Endothelial cell of umbilical vein (primary cell): ENCODE data around the gene ACBD3. TPM values are rescaled to one million over a fixed set of nuclear protein-coding genes. Genes with fewer than 3 reads are reported as not detected.
A peak's percentile ranks its signal among the peaks of the same experiment; 100 is the strongest.

ENCODE experiments used
- BruUV-seq: library from RNA; stranded (reverse); fragments of 400-500 nt; replicated peaks from 2 replicates; lab custom pipeline; 2021; lab: Mats Ljungman, UMichigan
- CTCF ChIA-PET: fragments of 300-600, 350-600 bp; sonication (Branson Sonifier 250); formaldehyde crosslinking; loops from one replicate; lab custom pipeline; 2021; ENCODE audit warnings: antibody characterized with exemption, inconsistent platforms; lab: Charles Lee
- POLR2A ChIA-PET: fragments of 300-600, 350-600 bp; sonication (Branson Sonifier 250); formaldehyde crosslinking; loops from one replicate; lab custom pipeline; 2021; ENCODE audit warnings: antibody characterized with exemption, inconsistent platforms; lab: Charles Lee
- DNase-seq: peaks from one replicate; pipeline ENCODE4 v3.0.0-alpha.2; 2011; ENCODE audit warnings: low read depth, low spot score
- FAIRE-seq: peaks from 2 replicates; lab custom pipeline; 2011; peaks lifted over from hg19 to GRCh38; lab: Jason Lieb, UNC
- H2AFZ ChIP-seq: 2 replicates; pipeline ENCODE4 v1.6.0; 2012; ENCODE audit warnings: low read depth, low read length, control low read depth, inconsistent platforms
- H3K27ac ChIP-seq: 2 replicates; pipeline ENCODE4 v1.5.1; 2011; ENCODE audit warnings: low read depth, mild to moderate bottlenecking, control low read depth, low read length, moderate library complexity; ENCODE audit not compliant: insufficient read depth
- H3K27me3 ChIP-seq, 2 experiments: 2 replicates each; pipeline versions ENCODE4 v1.6.0 to v1.6.1; 2011; ENCODE audit warnings: low read length in 2 of 2, mixed read lengths in 1 of 2; ENCODE audit not compliant: control insufficient read depth in 2 of 2, insufficient read depth in 2 of 2
- H3K36me3 ChIP-seq, 2 experiments: 2 replicates in 1 of 2; 3 replicates in 1 of 2; pipeline ENCODE4 v1.5.1; 2011; ENCODE audit warnings: low read length in 2 of 2, mild to moderate bottlenecking in 1 of 2, moderate library complexity in 1 of 2; ENCODE audit not compliant: control insufficient read depth in 2 of 2, insufficient read depth in 2 of 2; ENCODE audit errors: extremely low read depth in 1 of 2
- H3K4me1 ChIP-seq: 3 replicates; pipeline ENCODE4 v1.5.1; 2011; ENCODE audit warnings: mild to moderate bottlenecking, low read length; ENCODE audit not compliant: control insufficient read depth, insufficient read depth; ENCODE audit errors: extremely low read depth
- H3K4me2 ChIP-seq: 2 replicates; pipeline ENCODE4 v1.6.1; 2011; ENCODE audit warnings: low read length, control low read depth, mixed read lengths; ENCODE audit not compliant: insufficient read depth
- H3K4me3 ChIP-seq, 3 experiments: fragments of 200-600 bp in 1 of 3; sonication (generic), shearing (Covaris generic) in 1 of 3; replicated peaks in 1 of 3; 2 replicates each; pipeline ENCODE4 v1.5.1; 2011 to 2016; ENCODE audit warnings: control low read depth in 3 of 3, low read length in 3 of 3, mild to moderate bottlenecking in 2 of 3, inconsistent platforms in 1 of 3, low read depth in 1 of 3, moderate library complexity in 1 of 3; ENCODE audit not compliant: insufficient read depth in 1 of 3
- H3K79me2 ChIP-seq: 2 replicates; pipeline ENCODE4 v1.6.0; 2012; ENCODE audit warnings: low read length, inconsistent platforms; ENCODE audit not compliant: control insufficient read depth, insufficient read depth
- H3K9ac ChIP-seq: replicated peaks from 2 replicates; pipeline ENCODE3; 2011; ENCODE audit warnings: low read length, control low read depth; ENCODE audit not compliant: insufficient read depth; ENCODE audit errors: extremely low read depth
- H3K9me1 ChIP-seq: replicated peaks from 3 replicates; pipeline ENCODE4 v1.6.0; 2011; ENCODE audit warnings: mild to moderate bottlenecking, low read length; ENCODE audit not compliant: control insufficient read depth, insufficient read depth; ENCODE audit errors: extremely low read depth
- H3K9me3 ChIP-seq: replicated peaks from 2 replicates; pipeline ENCODE4 v1.5.1; 2012; ENCODE audit warnings: low read length, inconsistent platforms; ENCODE audit not compliant: control insufficient read depth, insufficient read depth
- H4K20me1 ChIP-seq: replicated peaks from 2 replicates; pipeline ENCODE3; 2011; ENCODE audit warnings: mild to moderate bottlenecking, low read length; ENCODE audit not compliant: control insufficient read depth, insufficient read depth; ENCODE audit errors: extremely low read depth
- EZH2 ChIP-seq: IDR thresholded peaks from 2 replicates; pipeline ENCODE4 v1.6.1; 2012; ENCODE audit warnings: borderline replicate concordance, low read depth, mild to moderate bottlenecking, moderate library complexity, low read length, inconsistent platforms; ENCODE audit not compliant: severe bottlenecking
- FOS ChIP-seq: IDR thresholded peaks from 2 replicates; pipeline ENCODE4 v1.6.1; 2011; ENCODE audit warnings: mild to moderate bottlenecking, low read length, moderate library complexity, borderline replicate concordance; ENCODE audit not compliant: insufficient read depth
- GATA2 ChIP-seq: IDR thresholded peaks from 2 replicates; pipeline ENCODE4 v1.7.0; 2011; ENCODE audit warnings: low read depth, mild to moderate bottlenecking, moderate library complexity, mixed read lengths, low read length; ENCODE audit not compliant: insufficient read length, insufficient read depth
- JUN ChIP-seq: IDR thresholded peaks from 2 replicates; pipeline ENCODE4 v1.6.1; 2011; ENCODE audit warnings: borderline replicate concordance, low read depth; ENCODE audit not compliant: insufficient read length, insufficient read depth
- MYC ChIP-seq: IDR thresholded peaks from one replicate; pipeline ENCODE4 v1.6.1; 2011; ENCODE audit warnings: mild to moderate bottlenecking, low read depth, low read length
- POLR2A ChIP-seq: IDR thresholded peaks from 2 replicates; pipeline ENCODE4 v1.6.1; 2012; ENCODE audit warnings: low read depth, mild to moderate bottlenecking, control low read depth, low read length
- dilution Hi-C: fragments of 300-500 bp; cut with MboI; formaldehyde crosslinking; loops from one replicate; pipeline ENCODE4 v1.15.0; 2019; ENCODE audit warnings: low sequenced_read_pairs; ENCODE audit not compliant: extremely low pct_ligation_motif_present
- intact Hi-C: fragments of 100-400 bp; cut with micrococcal nuclease; formaldehyde crosslinking; loops from one replicate; pipeline ENCODE4 v1.10.0; 2022
- polyA plus RNA-seq, 4 experiments: library from polyadenylated mRNA; depleted of rRNA in 3 of 4; stranded (reverse) in 3 of 4; unstranded in 1 of 4; fragments of >200 nt; gene quantifications; 2 replicates each; pipeline versions ENCODE4 v1.2.1 to v1.2.3, GENCODE V29; 2011 to 2012; ENCODE audit warnings: missing spikeins in 1 of 4
- total RNA-seq: library from RNA; stranded (reverse); gene quantifications from 2 replicates; pipeline ENCODE4 v1.2.3, GENCODE V29; 2021
- TF ChIP-seq, protein P1 (sequence below), 2 donors: IDR thresholded peaks; 1 replicate in 1 of 2; 2 replicates in 1 of 2; pipeline ENCODE4 v1.5.1; 2011; ENCODE audit warnings: low read length in 2 of 2, mild to moderate bottlenecking in 2 of 2, moderate library complexity in 2 of 2, control low read depth in 1 of 2, inconsistent platforms in 1 of 2, low read depth in 1 of 2; ENCODE audit not compliant: insufficient read depth in 1 of 2; ENCODE audit errors: extremely low read depth in 1 of 2
- TF ChIP-seq, protein P2 (sequence below): IDR thresholded peaks from 2 replicates; pipeline ENCODE4 v1.6.1; 2011; ENCODE audit not compliant: insufficient read depth, insufficient read length

ACBD3 gene
- total and polyA plus RNA-seq, 2 donors (not counting 3 experiments of a cell fraction or from before 2014, with no cell fraction given), result 12.3 to 36.4 TPM

DNA sequence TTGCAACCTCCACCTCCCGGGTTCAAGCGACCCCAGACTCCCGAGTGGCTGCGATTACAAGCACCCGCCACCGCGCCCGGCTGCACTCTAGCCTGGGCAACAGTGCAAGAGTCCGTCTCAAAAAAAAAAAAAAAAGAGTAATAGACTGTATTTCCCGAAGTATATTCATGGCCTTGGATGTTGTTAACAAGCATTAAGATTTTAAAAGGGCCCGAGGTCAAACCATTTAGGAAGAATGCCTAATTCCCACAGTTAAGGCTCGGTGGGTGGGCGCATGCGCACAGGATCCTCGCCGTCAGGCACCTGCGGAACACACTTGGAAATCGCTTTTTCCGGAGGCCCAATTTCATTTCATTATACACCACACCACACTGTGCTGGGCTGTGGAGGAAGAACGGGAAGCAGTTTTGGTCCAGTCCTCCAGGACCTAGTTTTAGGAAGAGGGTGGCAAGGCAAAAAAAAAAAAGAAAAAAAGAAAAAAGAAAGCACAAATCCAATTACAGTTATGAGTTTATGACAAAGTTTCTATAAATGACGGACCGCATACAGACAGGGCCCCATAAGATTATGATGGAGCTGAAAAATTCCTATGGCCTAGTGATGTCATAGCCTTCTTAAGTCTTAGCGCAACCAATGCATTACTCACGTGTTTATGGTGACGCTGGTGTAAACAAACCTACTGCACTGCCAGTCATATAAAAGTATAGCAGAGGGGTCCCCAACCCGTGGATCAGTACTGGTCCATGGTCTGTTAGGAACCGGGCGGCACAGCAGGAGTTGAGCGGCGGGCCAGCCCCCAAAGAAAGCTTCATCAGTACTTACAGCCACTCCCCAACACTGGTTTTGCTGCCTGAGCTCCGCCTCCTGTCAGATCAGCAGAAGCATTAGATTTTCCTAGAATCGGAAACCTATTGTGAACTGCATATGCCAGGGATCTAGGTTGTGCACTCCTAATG, 85.8 kb downstream of the ACBD3 start:
- Histone ChIP-seq H3K27me3 (peaks cover 2 to 8% of the 10 kb centered on the region in 2 experiments), H2AFZ (peak overlapping the region; percentile 89), H3K4me2 (peak overlapping the region; percentile 97), H3K9ac (peak overlapping the region; percentile 50), H3K27ac (no peak overlapping the region), H3K79me2 (no peaks in the 10 kb centered on the region), H3K36me3 (no peaks in the 10 kb centered on the region), H4K20me1 (no peaks in the 10 kb centered on the region), H3K9me1 (no peaks in the 10 kb centered on the region), H3K4me1 (peaks cover 10% of the 10 kb centered on the region), H3K4me3 (peak overlapping the region; percentile 36 to 81 (median 80)), H3K9me3 (no peaks in the 10 kb centered on the region)
- dilution Hi-C loops, result no loop called here
- intact Hi-C loops, result loop anchor here (1.0 kb wide), 1 partner anchor 9 kb away; no protein-coding TSS in a partner anchor
- POLR2A ChIA-PET, result no interaction called here
- BruUV-seq, result no TSS peak
- FAIRE-seq (peak; percentile 89), DNase-seq (peak; percentile 61)
- CTCF ChIA-PET, result interaction anchor here (0.6 to 4.2 kb wide), 8 partner anchors 8 to 113 kb away, joined by 3 to 28 read pairs (median 5); partner anchors contain the start of gene H3-3A
- no peak for TF ChIP-seq EZH2
- TF ChIP-seq, protein P1, sequence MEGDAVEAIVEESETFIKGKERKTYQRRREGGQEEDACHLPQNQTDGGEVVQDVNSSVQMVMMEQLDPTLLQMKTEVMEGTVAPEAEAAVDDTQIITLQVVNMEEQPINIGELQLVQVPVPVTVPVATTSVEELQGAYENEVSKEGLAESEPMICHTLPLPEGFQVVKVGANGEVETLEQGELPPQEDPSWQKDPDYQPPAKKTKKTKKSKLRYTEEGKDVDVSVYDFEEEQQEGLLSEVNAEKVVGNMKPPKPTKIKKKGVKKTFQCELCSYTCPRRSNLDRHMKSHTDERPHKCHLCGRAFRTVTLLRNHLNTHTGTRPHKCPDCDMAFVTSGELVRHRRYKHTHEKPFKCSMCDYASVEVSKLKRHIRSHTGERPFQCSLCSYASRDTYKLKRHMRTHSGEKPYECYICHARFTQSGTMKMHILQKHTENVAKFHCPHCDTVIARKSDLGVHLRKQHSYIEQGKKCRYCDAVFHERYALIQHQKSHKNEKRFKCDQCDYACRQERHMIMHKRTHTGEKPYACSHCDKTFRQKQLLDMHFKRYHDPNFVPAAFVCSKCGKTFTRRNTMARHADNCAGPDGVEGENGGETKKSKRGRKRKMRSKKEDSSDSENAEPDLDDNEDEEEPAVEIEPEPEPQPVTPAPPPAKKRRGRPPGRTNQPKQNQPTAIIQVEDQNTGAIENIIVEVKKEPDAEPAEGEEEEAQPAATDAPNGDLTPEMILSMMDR (IDR thresholded peaks at IDR 0.05; ENCODE audit: extremely low read depth in 1 of 2, insufficient read depth in 1 of 2, low read depth in 1 of 2, low read length in 2 of 2), result no peak
- no peak for TF ChIP-seq POLR2A
- TF ChIP-seq MYC, result no peak
- TF ChIP-seq, protein P2, sequence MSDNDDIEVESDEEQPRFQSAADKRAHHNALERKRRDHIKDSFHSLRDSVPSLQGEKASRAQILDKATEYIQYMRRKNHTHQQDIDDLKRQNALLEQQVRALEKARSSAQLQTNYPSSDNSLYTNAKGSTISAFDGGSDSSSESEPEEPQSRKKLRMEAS, result no peak
- no peak for TF ChIP-seq FOS
- no peak for TF ChIP-seq GATA2
- peak; percentile 13 for TF ChIP-seq JUN
